NCI-H2107 (cell line): ENCODE results near the gene ITGA7.
A peak's percentile ranks its signal among the peaks of the same experiment; 100 is the strongest.

Experiments used
- DNase-seq: peaks from one replicate; lab custom pipeline; 2025; lab: John Stamatoyannopoulos, UW

The ITGA7 gene

GRCh38 chr12:55717011-55718007 is 9.6 kb upstream of the ITGA7 start:
- no peak for DNase-seq

DNA sequence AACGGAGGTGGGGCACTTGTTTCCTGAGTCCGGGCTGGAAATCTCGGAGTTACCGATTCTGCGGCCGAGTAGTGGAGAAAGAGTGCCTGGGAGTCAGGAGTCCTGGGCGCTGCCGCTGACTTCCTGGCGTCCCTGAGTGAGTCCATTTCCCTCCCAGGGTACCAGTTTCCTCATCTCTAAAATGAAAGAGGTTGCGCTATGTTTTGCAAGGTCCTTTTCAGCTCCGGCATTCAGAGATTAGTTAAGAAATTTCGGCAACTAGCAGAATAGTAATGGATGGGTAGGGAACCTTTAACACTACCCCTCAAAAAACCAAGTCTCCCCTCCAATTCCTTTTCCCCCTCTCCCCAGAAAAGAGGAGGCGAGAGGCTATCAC is 8.9 kb upstream of the ITGA7 start:
- DNase-seq: no peak

GRCh38 chr12:55715833-55716581 is 8.3 kb upstream of the ITGA7 start, which contains the start of gene BLOC1S1:
BLOC1S1 (plus strand) TSS chr12:55716046; CDS start chr12:55716052, 6 bp downstream.
- peak; percentile 93 for DNase-seq

DNA sequence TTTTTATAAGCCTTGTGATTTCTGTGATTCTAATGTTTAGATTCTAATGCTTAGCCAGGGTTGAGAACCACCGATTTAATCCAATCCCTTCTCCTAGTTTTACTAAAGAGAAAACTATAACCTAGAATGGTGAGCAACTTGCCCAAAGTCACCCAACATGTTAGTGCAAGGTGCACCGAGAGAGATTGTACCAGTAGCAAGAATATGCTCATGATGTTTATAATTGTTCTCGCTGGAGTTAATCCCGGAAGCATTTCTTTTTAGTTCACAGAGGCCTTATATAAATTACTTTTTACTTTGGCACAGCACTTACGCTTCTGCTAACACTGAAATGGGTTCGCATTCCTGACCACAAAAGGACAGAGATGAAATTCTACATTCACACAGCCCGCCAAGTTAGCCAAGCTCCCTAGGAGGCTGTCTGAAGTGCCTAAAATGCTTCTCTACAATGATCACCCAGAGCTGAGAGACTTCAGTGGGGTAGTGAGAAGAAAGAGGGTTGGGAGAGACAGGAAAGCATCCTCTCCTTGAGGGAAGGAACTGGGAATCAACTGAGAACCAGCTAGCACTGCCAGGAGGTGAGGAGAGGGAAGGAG is 7.6 kb upstream of the ITGA7 start:
- DNase-seq: no peak

DNA sequence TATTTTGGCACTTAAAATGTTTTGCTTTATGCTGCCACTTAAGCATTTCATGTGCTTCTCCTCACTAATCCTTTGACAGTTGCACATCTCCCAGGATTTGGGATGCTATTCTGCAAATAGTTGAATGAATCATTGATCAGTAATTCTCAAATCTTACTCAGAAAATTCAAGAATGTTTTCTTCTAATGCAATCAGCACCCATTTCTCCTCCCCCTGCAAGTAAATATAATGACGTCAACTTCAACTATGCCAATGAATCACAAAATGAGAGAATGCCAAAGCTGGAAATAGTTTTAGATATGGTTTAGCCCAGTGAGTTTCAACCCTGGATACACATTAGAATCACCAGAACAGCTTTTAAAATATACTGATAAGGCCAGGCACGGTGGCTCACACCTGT is 6.0 kb upstream of the ITGA7 start:
- no peak for DNase-seq

DNA sequence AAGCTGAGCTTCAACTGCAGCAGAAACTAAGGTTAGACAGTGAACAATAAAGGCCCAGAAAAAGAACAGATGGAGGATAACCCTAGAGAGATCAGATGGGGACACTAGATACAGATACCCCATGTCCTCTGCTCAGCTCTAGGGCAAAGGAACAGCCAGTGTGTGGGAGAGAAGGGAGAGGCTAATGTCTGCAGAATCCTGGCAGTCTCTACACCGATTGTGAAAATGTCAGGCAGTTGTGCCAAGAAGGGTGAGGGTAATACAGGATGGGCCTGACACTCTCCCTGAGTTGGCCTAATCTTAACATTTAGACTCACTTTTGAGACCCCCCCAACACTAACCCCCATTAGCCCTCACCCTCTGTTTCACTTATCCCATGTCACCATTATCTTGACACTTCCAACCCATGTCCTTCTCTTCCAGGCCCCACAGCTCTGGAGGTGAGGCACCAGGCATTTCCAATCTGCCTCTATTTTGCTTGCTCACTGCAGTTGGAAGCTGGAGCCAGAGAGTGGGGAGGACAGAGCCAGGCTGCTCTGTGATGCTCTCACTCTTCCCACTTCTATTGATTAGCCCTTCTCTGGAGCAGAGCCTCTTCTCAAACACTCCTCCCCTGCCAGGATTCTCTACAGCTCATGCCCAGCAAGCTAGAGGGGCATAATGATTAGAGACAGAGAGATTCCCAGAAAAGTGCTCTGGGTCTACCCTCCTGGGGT is 5.2 kb upstream of the ITGA7 start:
- no peak for DNase-seq

DNA sequence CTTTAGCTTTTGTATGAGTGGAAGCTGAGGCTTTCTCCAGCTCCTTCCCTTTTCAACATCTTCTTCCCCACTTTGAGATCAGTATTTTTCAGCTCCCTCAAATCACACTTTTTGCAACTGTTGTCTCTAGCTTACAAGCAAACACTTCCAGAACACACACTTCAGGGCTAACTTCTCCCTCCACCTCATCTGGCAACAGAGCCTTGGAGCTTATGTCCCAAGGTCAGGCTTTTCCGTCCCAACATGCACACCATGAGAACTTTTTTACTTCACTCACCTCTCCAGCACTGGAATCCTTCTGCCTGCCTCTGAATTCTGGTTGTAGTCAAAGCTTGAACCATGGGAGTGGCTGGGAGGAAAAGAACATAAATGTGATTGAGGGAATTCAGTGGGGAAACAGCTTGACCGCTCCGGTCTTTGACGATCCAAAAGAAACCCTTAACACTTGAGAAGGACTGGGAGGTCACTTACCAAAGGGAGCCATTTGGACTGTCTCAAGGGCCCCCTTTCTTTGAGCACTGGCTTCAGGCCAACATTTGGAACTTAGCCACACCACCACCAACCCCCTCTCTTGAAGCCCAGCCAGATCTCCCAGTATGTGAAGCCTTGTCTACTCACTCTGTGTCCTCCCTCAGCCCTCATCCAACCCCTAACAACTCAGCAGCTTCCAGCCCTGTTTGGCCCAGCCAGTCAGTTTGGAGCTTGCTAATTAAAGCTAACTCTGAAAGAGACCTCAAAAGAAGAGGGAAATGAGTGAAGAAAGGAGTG is 4.3 kb upstream of the ITGA7 start:
- DNase-seq: no peak

- DNase-seq: no peak
Measured at GRCh38 chr12:55708695-55709233, 1.1 kb upstream of the ITGA7 start.

DNA sequence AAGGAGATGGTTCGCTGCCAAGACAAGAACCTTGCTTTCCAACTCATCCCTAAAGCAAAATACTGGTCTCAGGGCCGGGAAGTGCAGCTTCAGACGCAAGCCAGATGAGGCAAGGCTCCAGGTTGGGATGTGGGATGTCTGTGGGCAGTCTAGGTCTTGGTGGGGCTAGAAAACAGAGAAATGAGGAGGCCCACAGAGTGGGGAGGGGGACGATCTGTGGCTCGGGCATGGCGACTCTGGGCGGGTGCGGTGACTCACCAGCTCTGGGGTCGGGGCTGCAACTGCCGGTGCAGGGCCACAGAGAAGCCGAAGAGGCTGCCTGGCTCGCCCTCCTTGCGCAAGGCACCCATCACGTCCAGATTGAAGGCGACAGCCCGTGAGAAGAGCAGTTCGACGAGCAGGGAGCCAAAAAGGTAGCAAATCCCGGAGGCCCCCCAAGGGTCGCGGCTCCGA is 459 bp downstream of the ITGA7 start:
- no peak for DNase-seq

DNA sequence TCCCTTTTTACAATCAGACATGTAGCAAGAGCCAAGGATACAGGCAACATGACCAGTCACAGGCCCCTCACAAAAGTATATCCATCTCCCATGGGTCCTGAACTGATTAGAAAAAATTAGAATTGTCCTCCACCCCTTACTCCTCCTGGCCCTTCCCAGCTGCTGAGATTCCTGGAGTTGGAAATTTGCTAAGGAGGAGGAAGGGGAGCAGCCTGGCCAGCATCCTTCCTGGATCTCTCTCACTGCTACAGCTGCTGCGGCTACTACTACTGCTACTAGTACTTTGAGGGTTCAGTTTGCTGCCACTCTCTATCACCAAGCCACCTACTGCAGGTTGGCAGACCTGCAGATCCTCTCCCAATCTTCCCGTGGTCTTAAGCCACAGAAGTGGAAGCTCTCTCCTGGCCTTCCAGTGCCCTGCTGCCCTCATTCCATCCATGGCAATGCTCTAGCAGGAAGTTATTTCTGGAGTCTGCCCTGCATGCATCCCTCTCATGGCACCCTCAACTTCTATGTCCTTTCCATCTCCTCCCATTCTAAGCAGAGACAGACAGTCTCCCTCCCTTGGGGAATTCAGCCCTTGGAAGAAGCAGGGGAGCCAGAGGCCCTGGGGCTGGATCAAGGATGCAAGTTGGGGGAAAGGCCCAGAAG is 1.0 kb downstream of the ITGA7 start:
- no peak for DNase-seq

GRCh38 chr12:55705782-55706402 is 1.8 kb downstream of the ITGA7 start:
- no peak for DNase-seq

- no peak for DNase-seq
Measured at GRCh38 chr12:55704824-55705718, 2.6 kb downstream of the ITGA7 start.

DNA sequence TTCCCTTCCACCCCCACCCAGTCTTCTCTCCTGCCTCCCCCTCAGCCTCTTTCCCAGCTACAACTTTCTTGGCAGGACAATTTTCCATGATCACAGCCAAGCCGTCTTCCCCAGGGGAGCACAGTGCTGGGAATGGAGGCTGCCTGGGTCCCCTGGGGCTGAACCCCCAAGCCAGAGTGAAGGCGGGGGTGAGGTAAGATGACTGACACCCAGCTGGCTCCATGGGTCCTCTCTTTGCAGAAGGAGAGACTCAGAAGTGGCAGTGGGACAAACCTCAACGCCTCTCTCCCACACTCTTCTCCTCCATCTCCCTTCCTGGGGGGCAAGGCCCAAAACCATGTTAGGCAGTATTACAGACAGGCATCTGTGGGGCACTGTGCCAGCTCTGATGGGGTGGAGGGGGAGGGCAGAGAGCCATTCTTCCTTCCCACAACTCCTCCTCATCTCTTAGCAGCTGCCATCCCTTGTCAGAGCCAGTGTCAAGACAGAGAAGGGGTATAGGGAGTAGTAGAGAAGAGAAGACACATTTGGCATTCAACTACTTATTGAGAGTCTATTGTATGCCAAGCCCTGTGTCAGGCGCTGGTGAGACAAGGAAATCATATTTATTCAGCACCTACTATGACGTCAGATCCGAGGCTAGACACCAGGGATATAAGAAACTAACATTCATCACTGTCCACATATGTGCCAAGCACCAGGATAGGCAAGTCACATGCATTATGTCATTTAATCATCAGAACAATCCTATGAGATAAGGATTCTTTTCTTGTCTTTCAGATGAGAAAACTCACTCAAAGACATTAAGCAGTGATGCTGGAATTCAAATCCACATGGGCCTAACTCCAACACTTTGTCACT is 3.6 kb downstream of the ITGA7 start:
- no peak for DNase-seq

DNA sequence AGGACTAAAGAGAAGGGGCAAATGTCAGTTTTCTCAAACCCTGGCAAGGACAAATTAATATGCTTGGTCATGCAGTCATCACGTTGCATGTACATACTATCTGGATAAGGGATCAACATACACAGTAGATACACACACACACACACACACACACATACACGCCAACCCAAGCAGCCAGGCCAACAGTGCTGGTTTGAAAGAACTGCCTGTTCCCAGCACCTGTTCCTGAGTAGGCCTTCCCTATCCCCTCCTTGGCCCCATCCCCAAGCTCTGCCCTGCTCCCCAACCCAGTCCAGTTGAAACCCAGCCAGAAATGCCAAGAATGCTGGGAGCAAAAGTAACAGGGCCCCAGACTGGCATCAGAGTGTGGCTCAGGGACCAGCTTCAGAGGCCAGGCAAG is 4.4 kb downstream of the ITGA7 start:
- no peak for DNase-seq

DNA sequence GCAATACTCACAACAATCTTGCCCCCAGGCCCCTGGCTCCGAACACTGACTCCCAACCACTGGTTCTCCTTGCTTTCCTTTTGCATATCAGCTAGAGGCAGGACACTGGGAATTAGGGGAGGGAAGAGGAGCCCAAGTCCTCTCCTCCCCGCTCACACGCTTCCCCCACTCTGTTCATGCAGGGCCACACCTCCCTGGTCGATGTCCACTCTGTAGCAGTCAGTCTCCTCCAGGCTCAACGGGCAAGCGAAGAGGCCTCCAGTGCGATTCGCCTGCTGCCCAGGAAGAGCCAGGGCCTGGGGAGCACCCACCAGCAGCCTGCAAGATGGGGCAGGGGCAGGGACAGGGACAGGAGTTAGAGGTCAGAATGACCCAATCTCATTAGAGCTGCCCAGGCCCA is 4.8 kb downstream of the ITGA7 start:
- DNase-seq: no peak

DNA sequence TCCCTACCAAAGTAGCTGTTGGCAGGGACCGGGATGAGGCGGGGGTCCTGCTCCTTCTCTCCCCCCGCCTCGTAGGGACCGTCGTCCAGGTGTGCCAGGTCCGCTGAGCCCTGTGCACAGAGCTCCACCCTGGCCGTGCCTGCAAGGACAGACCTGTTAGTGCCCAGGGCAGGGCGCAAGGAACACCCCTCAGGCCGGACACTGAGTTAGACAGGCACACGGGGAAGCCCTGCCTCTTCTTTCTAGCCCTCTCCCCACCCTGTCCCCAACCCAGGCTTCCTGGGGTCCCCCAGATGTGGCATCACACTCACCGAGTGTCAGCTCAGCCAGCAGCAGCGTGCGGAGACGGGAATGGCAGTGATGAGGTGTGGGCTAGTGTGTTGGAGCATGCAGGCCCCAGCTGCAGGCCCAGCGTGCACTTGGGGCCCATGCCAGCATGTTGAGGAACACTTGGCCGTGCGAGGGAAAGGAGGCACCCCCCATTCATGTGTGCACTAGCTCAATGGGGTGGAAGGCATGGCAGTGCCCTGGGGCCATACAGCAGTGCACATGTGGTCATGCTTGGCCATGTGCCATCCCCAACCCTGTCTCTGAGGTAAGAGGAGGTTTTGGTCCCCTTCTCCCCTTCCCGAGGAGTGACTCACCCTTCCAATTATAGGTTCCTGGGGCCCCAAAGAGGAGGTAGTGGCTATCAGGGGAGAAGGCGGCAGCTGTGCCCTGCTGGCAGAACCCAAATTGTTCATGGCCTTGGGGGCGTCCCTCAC is 7.3 kb downstream of the ITGA7 start:
- DNase-seq: no peak

GRCh38 chr12:55699471-55700055 is 8.1 kb downstream of the ITGA7 start:
- DNase-seq: no peak
